Occipital lobe (tissue), 3 donors: ENCODE data around the gene VANGL1. TPM values are rescaled to one million over a fixed set of nuclear protein-coding genes. Genes with fewer than 3 reads are reported as not detected.

Source experiments
- DNase-seq: peaks from one replicate; lab custom pipeline; 2025; lab: John Stamatoyannopoulos, UW
- small RNA-seq: library from RNA; depleted of rRNA; stranded (forward); fragments of <200 nt; gene quantifications from one replicate; pipeline ENCODE3, GENCODE V24; 2014
- total RNA-seq: library from RNA; depleted of rRNA; stranded (reverse); fragments of >200 nt; gene quantifications from one replicate; pipeline ENCODE4 v1.2.3, GENCODE V29; 2014

The VANGL1 gene
- total RNA-seq, 1 donor from 2014 or later = 3.6 TPM

- no peak for DNase-seq
Observed at GRCh38 chr1:115744646-115745275, 103.0 kb downstream of the VANGL1 start.

GRCh38 chr1:115746021-115746690 is 104.4 kb downstream of the VANGL1 start:
- DNase-seq = no peak

Small RNA genes within 50 kb of the gene (small RNA-seq; reads per million reads assigned to genes)
- 0.09 reads per million for gene RF00406
- gene RN7SL420P = not detected

Other genes starting within 250 kb of the VANGL1 start
- gene CASQ2, start 126.7 kb downstream of the VANGL1 start, total RNA-seq = 0.47 TPM
- gene NHLH2, start 199.2 kb downstream of the VANGL1 start, total RNA-seq = 1.7 TPM